OCI-LY3 (cell line): ENCODE measurements around the gene MTUS2.
A peak's percentile ranks its signal among the peaks of the same experiment; 100 is the strongest.

Experiments
- H2AFZ ChIP-seq: fragments of 200-600, 300-600 bp; shearing (Covaris generic); 2 replicates; pipeline ENCODE4 v1.6.0; 2014; ENCODE audit warnings: antibody characterized with exemption, low read depth, low read length
- H3K27ac ChIP-seq: fragments of 200-600, 300-600 bp; sonication (generic); 2 replicates; pipeline ENCODE4 v1.5.1; 2014; ENCODE audit warnings: mild to moderate bottlenecking, low read length, moderate library complexity, mixed read lengths
- H3K27me3 ChIP-seq: fragments of 200-600, 300-600 bp; sonication (generic); 2 replicates; pipeline ENCODE4 v1.6.1; 2014; ENCODE audit warnings: low read depth, low read length, mixed read lengths
- H3K36me3 ChIP-seq: fragments of 200-600, 300-600 bp; sonication (generic); replicated peaks from 2 replicates; pipeline ENCODE3; 2014; ENCODE audit warnings: low read depth, low read length, mixed read lengths
- H3K4me1 ChIP-seq: fragments of 300-600, 200-600 bp; sonication (generic); 2 replicates; pipeline ENCODE4 v1.6.1; 2014; ENCODE audit warnings: low read length, mixed read lengths
- H3K4me2 ChIP-seq: fragments of 200-600, 300-600 bp; sonication (generic); 2 replicates; pipeline ENCODE4 v1.6.1; 2014; ENCODE audit warnings: low read length, mixed read lengths
- H3K4me3 ChIP-seq: fragments of 300-600, 200-600 bp; sonication (generic); 2 replicates; pipeline ENCODE4 v1.5.1; 2014; ENCODE audit warnings: antibody characterized with exemption, mild to moderate bottlenecking, low read length, moderate library complexity
- H3K79me2 ChIP-seq: fragments of 300-600, 200-600 bp; shearing (Covaris generic); 2 replicates; pipeline ENCODE4 v1.6.1; 2014; ENCODE audit warnings: mild to moderate bottlenecking, low read length, mixed read lengths
- H3K9ac ChIP-seq: fragments of 300-600, 200-600 bp; shearing (Covaris generic); 2 replicates; pipeline ENCODE4 v1.6.0; 2014; ENCODE audit warnings: mild to moderate bottlenecking, low read length, moderate library complexity
- H3K9me3 ChIP-seq: fragments of 200-600, 300-600 bp; shearing (Covaris generic); 2 replicates; pipeline ENCODE4 v1.6.1; 2014; ENCODE audit warnings: low read length, mixed read lengths; ENCODE audit not compliant: insufficient read depth
- H4K20me1 ChIP-seq: fragments of 200-600, 300-600 bp; sonication (generic); 2 replicates; pipeline ENCODE4 v1.6.1; 2016; ENCODE audit warnings: low read length, mixed read lengths; ENCODE audit not compliant: insufficient read depth
- CTCF ChIP-seq: fragments of 200-600, 300-600 bp; sonication (generic); IDR thresholded peaks from 2 replicates; pipeline ENCODE4 v1.5.1; 2014; ENCODE audit warnings: antibody characterized with exemption, low read length, low read depth
- EZH2phosphoT487 ChIP-seq: fragments of 200-600 bp; shearing (Covaris generic); IDR thresholded peaks from 2 replicates; pipeline ENCODE4 v1.6.1; 2018; ENCODE audit warnings: antibody characterized with exemption, mixed run types, low read depth

The MTUS2 gene

DNA sequence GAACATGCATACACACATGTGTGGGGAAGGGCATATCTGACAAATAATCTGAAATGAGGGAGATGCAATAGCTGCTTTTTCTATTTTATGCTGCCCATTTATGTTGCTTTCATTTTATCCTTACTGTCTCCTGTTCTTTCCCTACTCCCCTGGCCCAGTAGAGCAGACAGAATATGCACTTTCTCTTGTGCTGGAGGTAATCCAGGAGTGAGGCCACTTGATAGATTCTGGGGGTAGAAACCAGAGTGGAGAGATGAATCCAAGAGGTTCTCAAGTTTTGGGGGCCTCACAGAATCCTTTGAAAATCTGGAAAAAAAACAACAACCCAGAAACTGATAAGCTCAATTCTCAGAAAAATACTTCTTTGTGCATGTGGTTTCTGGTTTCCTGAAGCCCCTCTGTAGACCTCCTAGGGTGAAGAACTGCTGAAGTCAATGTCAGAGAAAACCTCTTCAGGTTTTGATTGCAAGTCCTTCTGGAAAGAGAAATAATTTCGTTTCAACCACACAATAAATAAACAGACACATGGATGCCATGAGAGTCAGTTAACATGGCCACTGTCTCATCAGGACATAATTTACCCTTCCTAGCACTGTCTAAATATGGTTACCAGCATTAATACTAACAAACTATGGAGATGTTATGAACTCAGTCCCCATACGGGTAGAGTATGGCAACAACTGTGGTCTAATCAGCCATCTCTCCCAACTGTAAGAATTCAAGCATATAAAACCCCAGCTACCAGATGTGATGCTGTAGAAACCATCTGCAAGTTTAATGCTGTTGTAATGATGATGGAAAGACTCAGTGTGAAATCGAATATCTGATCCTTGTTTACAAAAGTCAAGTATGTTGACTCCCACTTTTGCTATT is 419.8 kb downstream of the MTUS2 start:
- Histone ChIP-seq H3K36me3 (no peaks in the 10 kb centered on the region), H3K4me1 (no peaks in the 10 kb centered on the region), H4K20me1 (no peaks in the 10 kb centered on the region), H2AFZ (0 out of 2 replicates have a peak overlapping the region, but pooled peaks have one; percentile 9), H3K9ac (no peak overlapping the region), H3K79me2 (no peaks in the 10 kb centered on the region), H3K27me3 (no peaks in the 10 kb centered on the region), H3K9me3 (no peaks in the 10 kb centered on the region), H3K4me2 (no peak overlapping the region), H3K4me3 (no peak overlapping the region), H3K27ac (no peak overlapping the region)
- no peak for TF ChIP-seq EZH2phosphoT487

DNA sequence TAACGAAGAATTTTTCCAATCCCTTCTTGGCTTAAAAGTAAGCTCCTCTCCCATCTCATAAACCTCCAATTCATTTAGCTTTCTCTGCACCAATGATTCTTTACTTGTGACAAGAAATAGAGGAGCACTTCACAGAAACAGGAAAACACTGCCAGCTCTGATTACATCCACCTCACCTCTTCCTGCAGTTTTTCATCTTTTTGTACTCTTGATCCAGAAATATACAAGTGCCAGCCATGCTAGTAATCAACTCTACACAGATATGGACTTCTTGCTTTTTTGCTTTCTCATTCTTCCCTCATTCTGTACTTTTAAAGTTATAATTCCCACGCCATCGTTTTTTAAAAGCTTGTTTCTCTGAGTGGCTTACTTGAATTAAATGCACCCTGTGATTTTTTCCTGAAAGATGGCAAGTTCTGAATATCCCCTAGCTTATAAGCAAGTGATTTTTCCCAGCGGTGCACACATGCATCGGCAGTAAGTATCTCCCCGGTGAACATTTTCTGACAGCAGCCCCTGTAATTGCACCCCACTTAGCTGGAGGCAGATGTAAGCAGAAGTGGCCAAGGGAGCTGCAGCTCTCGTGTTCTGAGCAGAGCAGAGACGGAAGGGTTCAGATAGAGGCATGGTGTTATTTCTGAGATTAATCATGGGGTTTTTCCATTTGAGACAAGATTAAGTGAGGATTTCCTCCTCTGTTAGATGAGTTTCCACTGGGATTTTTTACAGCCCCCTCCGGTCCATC is 434.7 kb downstream of the MTUS2 start:
- Histone ChIP-seq H3K9me3 (no peaks in the 10 kb centered on the region), H3K79me2 (no peaks in the 10 kb centered on the region), H4K20me1 (no peaks in the 10 kb centered on the region), H3K9ac (no peak overlapping the region), H3K4me2 (peak overlapping the region; percentile 56), H3K27ac (no peak overlapping the region), H3K27me3 (peaks cover 10% of the 10 kb centered on the region; the same call in 1 of the 2 replicates), H3K36me3 (no peaks in the 10 kb centered on the region), H2AFZ (peak overlapping the region; percentile 31), H3K4me3 (peak overlapping the region; percentile 38), H3K4me1 (peaks cover 20% of the 10 kb centered on the region)
- TF ChIP-seq EZH2phosphoT487, result no peak
- no peak for TF ChIP-seq CTCF

GRCh38 chr13:29255567-29255966 is 435.4 kb downstream of the MTUS2 start:
- Histone ChIP-seq H3K4me1 (peaks cover 21% of the 10 kb centered on the region), H3K79me2 (no peaks in the 10 kb centered on the region), H3K9ac (no peak overlapping the region), H3K27me3 (peaks cover 14% of the 10 kb centered on the region; the same call in 1 of the 2 replicates), H3K9me3 (no peaks in the 10 kb centered on the region), H2AFZ (no peak overlapping the region), H3K4me3 (peak overlapping the region; percentile 38), H4K20me1 (no peaks in the 10 kb centered on the region), H3K27ac (no peak overlapping the region), H3K4me2 (peak overlapping the region; percentile 56), H3K36me3 (no peaks in the 10 kb centered on the region)
- TF ChIP-seq CTCF (no peak), EZH2phosphoT487 (no peak)

DNA sequence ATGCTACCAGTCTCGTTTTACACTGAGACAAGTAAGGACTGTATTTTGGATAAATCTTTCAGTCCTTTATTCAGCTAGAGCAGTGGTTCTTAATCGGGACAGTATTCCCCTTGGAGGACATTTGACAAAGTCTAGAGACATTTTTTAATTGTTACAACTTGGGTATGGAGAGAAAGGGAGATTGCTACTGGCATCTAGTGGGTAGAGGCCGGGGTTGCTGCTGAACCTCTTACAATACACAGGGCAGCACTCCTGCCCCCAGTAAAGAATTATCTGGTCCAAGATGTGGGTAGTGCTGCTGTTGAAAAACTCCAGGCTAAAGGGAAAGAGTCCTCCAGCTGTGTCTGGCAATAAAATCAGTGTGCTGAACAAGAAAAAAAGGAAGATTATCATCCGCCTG is 440.5 kb downstream of the MTUS2 start:
- H3K4me1 ChIP-seq, result peaks cover 4% of the 10 kb centered on the region
- H4K20me1 ChIP-seq, result no peaks in the 10 kb centered on the region
- no peaks in the 10 kb centered on the region for H3K36me3 ChIP-seq
- H3K4me2 ChIP-seq, result peak overlapping the region; percentile 9; the same call in 1 of the 2 replicates
- H3K79me2 ChIP-seq, result no peaks in the 10 kb centered on the region
- no peak overlapping the region for H3K4me3 ChIP-seq
- no peak for TF ChIP-seq EZH2phosphoT487
- TF ChIP-seq CTCF, result peak; percentile 70
- H2AFZ ChIP-seq, result no peak overlapping the region
- H3K9ac ChIP-seq, result no peak overlapping the region
- no peak overlapping the region for H3K27ac ChIP-seq
- peaks cover 14% of the 10 kb centered on the region; the same call in 1 of the 2 replicates for H3K27me3 ChIP-seq
- H3K9me3 ChIP-seq, result no peaks in the 10 kb centered on the region
